OCI-LY1 (cell line): ENCODE results near the gene GBE1.

Experiments
- H2AFZ ChIP-seq: fragments of 200-600 bp; sonication (generic), shearing (Covaris generic); 2 replicates; pipeline ENCODE4 v1.6.0; 2014; ENCODE audit warnings: antibody characterized with exemption, mild to moderate bottlenecking, low read length
- H3F3A ChIP-seq: fragments of 200-600 bp; sonication (generic), shearing (Covaris generic); 2 replicates; pipeline ENCODE4 v1.6.0; 2014; ENCODE audit warnings: mild to moderate bottlenecking, antibody characterized with exemption, low read length, moderate library complexity; ENCODE audit not compliant: insufficient read depth
- H3K27ac ChIP-seq: fragments of 200-600 bp; sonication (generic); 2 replicates; pipeline ENCODE4 v1.5.1; 2014; ENCODE audit warnings: low read length, mixed run types, mild to moderate bottlenecking, low read depth; ENCODE audit not compliant: poor library complexity, severe bottlenecking
- H3K27me3 ChIP-seq: fragments of 200-600 bp; sonication (generic); 2 replicates; pipeline ENCODE4 v1.6.0; 2014; ENCODE audit warnings: antibody characterized with exemption, mild to moderate bottlenecking, low read length, moderate library complexity; ENCODE audit not compliant: insufficient read depth
- H3K36me3 ChIP-seq: fragments of 200-600 bp; sonication (generic); 2 replicates; pipeline ENCODE4 v1.6.1; 2014; ENCODE audit warnings: mild to moderate bottlenecking, antibody characterized with exemption, low read length, moderate library complexity, mixed read lengths; ENCODE audit not compliant: insufficient read depth
- H3K4me1 ChIP-seq: fragments of 200-600 bp; sonication (generic); 2 replicates; pipeline ENCODE4 v1.5.1; 2014; ENCODE audit warnings: mild to moderate bottlenecking, low read length, moderate library complexity; ENCODE audit not compliant: insufficient read depth, severe bottlenecking
- H3K4me2 ChIP-seq: fragments of 200-600 bp; sonication (generic), shearing (Covaris generic); 2 replicates; pipeline ENCODE4 v1.6.1; 2014; ENCODE audit warnings: low read length
- H3K4me3 ChIP-seq: fragments of 200-600 bp; sonication (generic); 2 replicates; pipeline ENCODE4 v1.5.1; 2014; ENCODE audit warnings: low read length, low read depth, mild to moderate bottlenecking, mixed read lengths; ENCODE audit not compliant: poor library complexity, severe bottlenecking
- H3K79me2 ChIP-seq: fragments of 200-600 bp; shearing (Covaris generic); 2 replicates; pipeline ENCODE4 v1.6.1; 2016; ENCODE audit warnings: mixed run types, low read length, mixed read lengths; ENCODE audit not compliant: insufficient read depth
- H3K9ac ChIP-seq: fragments of 200-600 bp; sonication (generic), shearing (Covaris generic); 2 replicates; pipeline ENCODE4 v1.6.1; 2014; ENCODE audit warnings: mild to moderate bottlenecking, low read length, mixed read lengths
- H3K9me2 ChIP-seq: fragments of 200-600 bp; sonication (generic), shearing (Covaris generic); 2 replicates; pipeline ENCODE4 v1.6.1; 2014; ENCODE audit warnings: low read depth, mild to moderate bottlenecking, low read length, mixed read lengths
- H3K9me3 ChIP-seq: fragments of 200-600 bp; shearing (Covaris generic); 2 replicates; pipeline ENCODE4 v1.6.1; 2014; ENCODE audit warnings: low read length, mixed read lengths
- H4K20me1 ChIP-seq: fragments of 200-600 bp; sonication (generic), shearing (Covaris generic); 2 replicates; pipeline ENCODE4 v1.6.0; 2016; ENCODE audit warnings: mild to moderate bottlenecking, low read length; ENCODE audit not compliant: insufficient read depth
- CTCF ChIP-seq: fragments of 200-600 bp; sonication (generic), shearing (Covaris generic); IDR thresholded peaks from 2 replicates; pipeline ENCODE4 v1.5.1; 2017; ENCODE audit warnings: mild to moderate bottlenecking, antibody characterized with exemption, low read length, moderate library complexity, mixed read lengths
- EZH2 ChIP-seq: fragments of 200-600 bp; sonication (generic), shearing (Covaris generic); IDR thresholded peaks from 2 replicates; pipeline ENCODE4 v1.8.0; 2017; ENCODE audit warnings: borderline replicate concordance, mixed run types, mild to moderate bottlenecking, antibody characterized with exemption, low read length, moderate library complexity, mixed read lengths

The GBE1 gene

GRCh38 chr3:81451611-81452010 lies 309.8 kb downstream of the GBE1 start:
- Histone ChIP-seq H3K9ac (no peak overlapping the region), H3K36me3 (no peaks in the 10 kb centered on the region), H2AFZ (no peak overlapping the region), H4K20me1 (no peaks in the 10 kb centered on the region), H3K4me2 (no peak overlapping the region), H3K27ac (no peak overlapping the region), H3F3A (no peaks in the 10 kb centered on the region), H3K27me3 (no peaks in the 10 kb centered on the region), H3K9me3 (no peaks in the 10 kb centered on the region), H3K79me2 (no peaks in the 10 kb centered on the region), H3K9me2 (no peaks in the 10 kb centered on the region), H3K4me1 (no peaks in the 10 kb centered on the region), H3K4me3 (no peak overlapping the region)
- TF ChIP-seq CTCF (no peak), EZH2 (no peak)

GRCh38 chr3:81451140-81451539 lies 310.3 kb downstream of the GBE1 start:
- Histone ChIP-seq H3K27me3 (no peaks in the 10 kb centered on the region), H3K9ac (no peak overlapping the region), H3K4me1 (no peaks in the 10 kb centered on the region), H3K9me3 (no peaks in the 10 kb centered on the region), H3K27ac (no peak overlapping the region), H3K9me2 (no peaks in the 10 kb centered on the region), H4K20me1 (no peaks in the 10 kb centered on the region), H3K4me3 (no peak overlapping the region), H3K79me2 (no peaks in the 10 kb centered on the region), H3K4me2 (no peak overlapping the region), H3F3A (no peaks in the 10 kb centered on the region), H3K36me3 (no peaks in the 10 kb centered on the region), H2AFZ (no peak overlapping the region)
- TF ChIP-seq CTCF (no peak), EZH2 (no peak)

- Histone ChIP-seq H3F3A (no peaks in the 10 kb centered on the region), H3K9me2 (no peaks in the 10 kb centered on the region), H3K27me3 (no peaks in the 10 kb centered on the region), H3K79me2 (no peaks in the 10 kb centered on the region), H3K27ac (no peak overlapping the region), H2AFZ (no peak overlapping the region), H4K20me1 (no peaks in the 10 kb centered on the region), H3K36me3 (no peaks in the 10 kb centered on the region), H3K4me1 (no peaks in the 10 kb centered on the region), H3K4me3 (no peak overlapping the region), H3K4me2 (no peak overlapping the region), H3K9me3 (no peaks in the 10 kb centered on the region), H3K9ac (no peak overlapping the region)
- TF ChIP-seq EZH2 (no peak), CTCF (no peak)
Observed at GRCh38 chr3:81446806-81447205, 314.6 kb downstream of the GBE1 start.
